ENCODE results near the gene SORCS1. TPM values are rescaled to one million over a fixed set of nuclear protein-coding genes. Genes with fewer than 3 reads are reported as not detected.

Gene SORCS1
- total RNA-seq, 2 donors from 2014 or later: not detected

DNA sequence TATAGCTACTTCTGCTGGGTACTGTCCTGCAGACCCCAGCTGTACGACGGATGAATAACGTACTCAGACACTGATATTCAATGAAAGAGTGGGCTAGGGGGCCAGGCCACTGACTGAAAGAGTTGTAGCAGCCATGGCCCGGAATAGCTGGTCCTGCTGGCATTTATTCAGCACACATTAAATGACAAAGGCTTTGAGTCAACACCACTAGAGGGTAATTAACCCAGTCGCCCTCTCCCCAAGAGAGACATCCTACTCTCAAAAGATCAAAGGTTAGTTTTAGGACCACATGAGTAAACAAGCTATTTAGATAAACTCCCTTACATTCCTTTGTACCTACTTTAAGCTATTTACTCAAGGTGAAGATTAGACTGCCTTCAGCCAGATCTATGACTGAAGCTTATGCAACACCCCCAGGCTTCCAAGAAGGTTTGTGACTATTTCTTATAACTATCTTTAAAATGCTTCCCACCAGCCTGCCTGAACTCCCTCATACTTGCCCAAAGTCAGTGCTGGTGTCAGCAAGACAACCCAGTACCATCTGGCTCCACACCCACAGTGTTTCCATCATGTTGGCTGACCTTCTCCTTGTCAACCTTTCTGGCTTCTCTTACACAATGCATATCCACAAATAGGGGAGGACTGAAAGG, 629.1 kb downstream of the SORCS1 start:
- no peaks in the 10 kb centered on the region for H3K4me1 Mint-ChIP-seq
- H3K4me3 Mint-ChIP-seq: no peak overlapping the region
- no peak overlapping the region for H3K27ac Mint-ChIP-seq
- peaks cover 4% of the 10 kb centered on the region for H3K9me3 Mint-ChIP-seq
- H3K27me3 Mint-ChIP-seq: no peaks in the 10 kb centered on the region
- H3K36me3 Mint-ChIP-seq (ENCODE audit: low read depth): no peaks in the 10 kb centered on the region
- no peak for ATAC-seq (replicated peaks)

- Mint-ChIP-seq H3K9me3 (peaks cover 4% of the 10 kb centered on the region), H3K4me1 (no peaks in the 10 kb centered on the region), H3K4me3 (no peak overlapping the region), H3K27me3 (no peaks in the 10 kb centered on the region), H3K36me3 (ENCODE audit: low read depth) (no peaks in the 10 kb centered on the region), H3K27ac (no peak overlapping the region)
- ATAC-seq (replicated peaks): no peak
Measured at GRCh38 chr10:106534441-106534840, 630.1 kb downstream of the SORCS1 start.

- no peaks in the 10 kb centered on the region for H3K4me1 Mint-ChIP-seq
- H3K9me3 Mint-ChIP-seq: peaks cover 14% of the 10 kb centered on the region
- H3K36me3 Mint-ChIP-seq (ENCODE audit: low read depth): no peaks in the 10 kb centered on the region
- no peaks in the 10 kb centered on the region for H3K27me3 Mint-ChIP-seq
- H3K27ac Mint-ChIP-seq: no peak overlapping the region
- no peak overlapping the region for H3K4me3 Mint-ChIP-seq
- ATAC-seq (replicated peaks): no peak
Measured at GRCh38 chr10:106528702-106529101, 635.8 kb downstream of the SORCS1 start.

DNA sequence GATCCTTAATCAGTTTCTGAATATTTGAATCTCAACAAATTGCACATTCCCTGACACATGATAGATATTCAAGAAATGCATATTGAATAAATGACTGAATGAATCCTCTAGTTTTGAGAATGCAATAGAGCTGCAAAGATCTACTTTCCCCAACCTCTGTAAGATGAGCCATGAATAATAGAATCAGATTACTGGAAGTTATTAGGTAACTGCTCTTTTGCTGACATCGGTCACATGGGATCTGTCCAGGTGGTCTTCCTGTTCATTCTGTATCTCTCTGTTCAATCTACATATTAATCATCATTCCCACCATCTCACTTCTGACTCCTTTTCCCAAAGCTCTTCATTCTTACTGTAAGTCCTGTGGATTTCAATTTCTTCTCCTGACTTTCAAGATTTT, 638.7 kb downstream of the SORCS1 start:
- H3K9me3 Mint-ChIP-seq: peaks cover 9% of the 10 kb centered on the region
- no peak for ATAC-seq (replicated peaks)

More for the DNA sequence above, 638.7 kb downstream of the SORCS1 start:
- Mint-ChIP-seq H3K27me3 (no peaks in the 10 kb centered on the region), H3K27ac (no peak overlapping the region), H3K36me3 (ENCODE audit: low read depth) (no peaks in the 10 kb centered on the region), H3K4me3 (no peak overlapping the region), H3K4me1 (no peaks in the 10 kb centered on the region)
